ENCODE data around the gene ZCCHC3. TPM values are rescaled to one million over a fixed set of nuclear protein-coding genes. Genes with fewer than 3 reads are reported as not detected.
A peak's percentile ranks its signal among the peaks of the same experiment; 100 is the strongest.
"Not testable (repeated sequence)": the region's sequence is repeated elsewhere in the genome, so short reads cannot be mapped to it uniquely, and the experiment has no call there.

ZCCHC3 gene
- 10 to 100 TPM; 30.0 to 30.6 TPM for total RNA-seq

- Mint-ChIP-seq H3K36me3 (peaks cover 26% of the 10 kb centered on the region), H3K27ac (peak within 1 kb of the TSS; percentile 99), H3K4me3 (peak within 1 kb of the TSS; percentile 98), H3K4me1 (peaks cover 39% of the 10 kb centered on the region), H3K27me3 (no peaks in the 10 kb centered on the region), H3K9me3 (no peaks in the 10 kb centered on the region)
- POLR2A ChIA-PET = interaction anchor here (0.9 to 7.8 kb wide), 15 partner anchors 10 to 246 kb away, joined by 3 to 84 read pairs (median 4); partner anchors contain the start of genes CSNK2A1 and SOX12
- ATAC-seq (ENCODE audit: low read depth) = peak; percentile 88
- DNase-seq = peak; percentile 90
Measured at GRCh38 chr20:297098-297924, at the start of gene ZCCHC3. Gene ZCCHC3, plus strand, starts transcription at chr20:297570. Its CDS starts 17 bp downstream, at chr20:297587.

- peaks cover 4% of the 10 kb centered on the region for H3K9me3 Mint-ChIP-seq
- no peaks in the 10 kb centered on the region for H3K36me3 Mint-ChIP-seq
- no peak overlapping the region for H3K27ac Mint-ChIP-seq
- peaks cover 7% of the 10 kb centered on the region for H3K4me1 Mint-ChIP-seq
- POLR2A ChIA-PET = no interaction called here
- DNase-seq (no peak), ATAC-seq (ENCODE audit: low read depth) (no peak)
- no peaks in the 10 kb centered on the region for H3K27me3 Mint-ChIP-seq
- peak overlapping the region; percentile 39 for H3K4me3 Mint-ChIP-seq
Measured at GRCh38 chr20:251354-251753, 46.0 kb upstream of the ZCCHC3 start.

- ATAC-seq (ENCODE audit: low read depth) (no peak), DNase-seq (no peak)
- no peak overlapping the region for H3K4me3 Mint-ChIP-seq
- no peaks in the 10 kb centered on the region for H3K36me3 Mint-ChIP-seq
- POLR2A ChIA-PET = no interaction called here
- no peak overlapping the region for H3K27ac Mint-ChIP-seq
- H3K27me3 Mint-ChIP-seq = peaks cover 7% of the 10 kb centered on the region
- no peaks in the 10 kb centered on the region for H3K9me3 Mint-ChIP-seq
- H3K4me1 Mint-ChIP-seq = peaks cover 7% of the 10 kb centered on the region
Measured at GRCh38 chr20:252801-253200, 44.6 kb upstream of the ZCCHC3 start.

- H3K4me1 Mint-ChIP-seq; H3K4me3 Mint-ChIP-seq; ATAC-seq (ENCODE audit: low read depth); POLR2A ChIA-PET; H3K27me3 Mint-ChIP-seq; H3K9me3 Mint-ChIP-seq; H3K36me3 Mint-ChIP-seq; DNase-seq; H3K27ac Mint-ChIP-seq: not testable (repeated sequence)
Measured at GRCh38 chr20:253447-253846, 43.9 kb upstream of the ZCCHC3 start.

GRCh38 chr20:257419-257818, 40.0 kb upstream of the ZCCHC3 start, which contains the start of gene DEFB132:
Gene DEFB132, plus strand, starts transcription at chr20:257724. Its CDS starts 55 bp downstream, at chr20:257779.
- H3K27me3 Mint-ChIP-seq = peaks cover 19% of the 10 kb centered on the region
- H3K4me3 Mint-ChIP-seq = no peak within 1 kb of the TSS
- POLR2A ChIA-PET = no interaction called here

GRCh38 chr20:258269-258858, 39.0 kb upstream of the ZCCHC3 start:
- no peaks in the 10 kb centered on the region for H3K9me3 Mint-ChIP-seq
- H3K36me3 Mint-ChIP-seq = no peaks in the 10 kb centered on the region
- no peak overlapping the region for H3K4me3 Mint-ChIP-seq
- no peak for DNase-seq
- POLR2A ChIA-PET = interaction anchor here (1.1 kb wide), 1 partner anchor 21 kb away, joined by 3 read pairs; no protein-coding TSS in a partner anchor
- no peak for ATAC-seq (ENCODE audit: low read depth)
- no peak overlapping the region for H3K27ac Mint-ChIP-seq
- peaks cover 19% of the 10 kb centered on the region for H3K27me3 Mint-ChIP-seq
- H3K4me1 Mint-ChIP-seq = peaks cover 2% of the 10 kb centered on the region

More at GRCh38 chr20:257419-257818, 40.0 kb upstream of the ZCCHC3 start, which contains the start of gene DEFB132:
- ATAC-seq (ENCODE audit: low read depth) (no peak), DNase-seq (no peak)
- Mint-ChIP-seq H3K4me1 (peaks cover 2% of the 10 kb centered on the region), H3K9me3 (no peaks in the 10 kb centered on the region), H3K36me3 (no peaks in the 10 kb centered on the region), H3K27ac (no peak within 1 kb of the TSS)

- peaks cover 19% of the 10 kb centered on the region for H3K27me3 Mint-ChIP-seq
- no peaks in the 10 kb centered on the region for H3K9me3 Mint-ChIP-seq
- POLR2A ChIA-PET = interaction anchor here (1.1 kb wide), 1 partner anchor 21 kb away, joined by 3 read pairs; no protein-coding TSS in a partner anchor
- H3K4me1 Mint-ChIP-seq = peaks cover 2% of the 10 kb centered on the region
- ATAC-seq (ENCODE audit: low read depth) (peak; percentile 33), DNase-seq (no peak)
- no peak overlapping the region for H3K4me3 Mint-ChIP-seq
- H3K36me3 Mint-ChIP-seq = no peaks in the 10 kb centered on the region
- no peak overlapping the region for H3K27ac Mint-ChIP-seq
Measured at GRCh38 chr20:258963-259362, 38.4 kb upstream of the ZCCHC3 start.

- H3K9me3 Mint-ChIP-seq = no peaks in the 10 kb centered on the region
- DNase-seq (no peak), ATAC-seq (ENCODE audit: low read depth) (no peak)
- H3K4me3 Mint-ChIP-seq = no peak overlapping the region
- H3K27me3 Mint-ChIP-seq = peaks cover 19% of the 10 kb centered on the region
- peaks cover 2% of the 10 kb centered on the region for H3K4me1 Mint-ChIP-seq
- POLR2A ChIA-PET = no interaction called here
- no peak overlapping the region for H3K27ac Mint-ChIP-seq
- no peaks in the 10 kb centered on the region for H3K36me3 Mint-ChIP-seq
Measured at GRCh38 chr20:259981-260380, 37.4 kb upstream of the ZCCHC3 start.

- H3K9me3 Mint-ChIP-seq = no peaks in the 10 kb centered on the region
- peaks cover 12% of the 10 kb centered on the region for H3K27me3 Mint-ChIP-seq
- no peaks in the 10 kb centered on the region for H3K36me3 Mint-ChIP-seq
- H3K4me3 Mint-ChIP-seq = no peak overlapping the region
- POLR2A ChIA-PET = no interaction called here
- DNase-seq (no peak), ATAC-seq (ENCODE audit: low read depth) (no peak)
- H3K4me1 Mint-ChIP-seq = peaks cover 12% of the 10 kb centered on the region
- no peak overlapping the region for H3K27ac Mint-ChIP-seq
Measured at GRCh38 chr20:263701-264100, 33.7 kb upstream of the ZCCHC3 start.

- DNase-seq = peak; percentile 93
- ATAC-seq (ENCODE audit: low read depth) = peak; percentile 88
- Mint-ChIP-seq H3K27ac (peak overlapping the region; percentile 73), H3K4me3 (peak overlapping the region; percentile 84), H3K27me3 (peaks cover 2% of the 10 kb centered on the region), H3K4me1 (peaks cover 10% of the 10 kb centered on the region), H3K36me3 (no peaks in the 10 kb centered on the region), H3K9me3 (no peaks in the 10 kb centered on the region)
- POLR2A ChIA-PET = interaction anchor here (0.6 kb wide), 1 partner anchor 21 kb away, joined by 3 read pairs; no protein-coding TSS in a partner anchor
Measured at GRCh38 chr20:266596-267562, 30.5 kb upstream of the ZCCHC3 start.

GRCh38 chr20:270517-270916, 26.9 kb upstream of the ZCCHC3 start:
- no peak for ATAC-seq (ENCODE audit: low read depth)

GRCh38 chr20:271069-271468, 26.3 kb upstream of the ZCCHC3 start:
- H3K27me3 Mint-ChIP-seq = peaks cover 2% of the 10 kb centered on the region
- peaks cover 10% of the 10 kb centered on the region for H3K4me1 Mint-ChIP-seq
- H3K4me3 Mint-ChIP-seq = no peak overlapping the region
- peaks cover under 1% of the 10 kb centered on the region for H3K36me3 Mint-ChIP-seq
- H3K27ac Mint-ChIP-seq = no peak overlapping the region
- POLR2A ChIA-PET = no interaction called here
- ATAC-seq (ENCODE audit: low read depth) (no peak), DNase-seq (no peak)
- H3K9me3 Mint-ChIP-seq = no peaks in the 10 kb centered on the region

More at GRCh38 chr20:270517-270916, 26.9 kb upstream of the ZCCHC3 start:
- Mint-ChIP-seq H3K4me1 (peaks cover 10% of the 10 kb centered on the region), H3K36me3 (no peaks in the 10 kb centered on the region), H3K4me3 (no peak overlapping the region), H3K27me3 (peaks cover 2% of the 10 kb centered on the region), H3K9me3 (no peaks in the 10 kb centered on the region), H3K27ac (no peak overlapping the region)
- no peak for DNase-seq
- POLR2A ChIA-PET = no interaction called here

- no peaks in the 10 kb centered on the region for H3K9me3 Mint-ChIP-seq
- H3K4me3 Mint-ChIP-seq = no peak overlapping the region
- no peak overlapping the region for H3K27ac Mint-ChIP-seq
- POLR2A ChIA-PET = no interaction called here
- H3K27me3 Mint-ChIP-seq = peaks cover 2% of the 10 kb centered on the region
- ATAC-seq (ENCODE audit: low read depth) (no peak), DNase-seq (no peak)
- H3K36me3 Mint-ChIP-seq = peaks cover 4% of the 10 kb centered on the region
- H3K4me1 Mint-ChIP-seq = peaks cover 6% of the 10 kb centered on the region
Measured at GRCh38 chr20:271528-271927, 25.8 kb upstream of the ZCCHC3 start.

Measured in activated naive CD8-positive, alpha-beta T cell treated with anti-CD3 and anti-CD28 coated beads, Interleukin-2, amount 10 ng/mL, durations not matched to agents 7 days and 5 days (primary cell).